COLO668 (cell line): ENCODE measurements around the gene HECW1.
"Not testable (repeated sequence)": the region's sequence is repeated elsewhere in the genome, so short reads cannot be mapped to it uniquely, and the experiment has no call there.

Experiments
- DNase-seq: peaks from one replicate; lab custom pipeline; 2025; ENCODE audit not compliant: unreplicated experiment; lab: John Stamatoyannopoulos, UW

Gene HECW1

DNA sequence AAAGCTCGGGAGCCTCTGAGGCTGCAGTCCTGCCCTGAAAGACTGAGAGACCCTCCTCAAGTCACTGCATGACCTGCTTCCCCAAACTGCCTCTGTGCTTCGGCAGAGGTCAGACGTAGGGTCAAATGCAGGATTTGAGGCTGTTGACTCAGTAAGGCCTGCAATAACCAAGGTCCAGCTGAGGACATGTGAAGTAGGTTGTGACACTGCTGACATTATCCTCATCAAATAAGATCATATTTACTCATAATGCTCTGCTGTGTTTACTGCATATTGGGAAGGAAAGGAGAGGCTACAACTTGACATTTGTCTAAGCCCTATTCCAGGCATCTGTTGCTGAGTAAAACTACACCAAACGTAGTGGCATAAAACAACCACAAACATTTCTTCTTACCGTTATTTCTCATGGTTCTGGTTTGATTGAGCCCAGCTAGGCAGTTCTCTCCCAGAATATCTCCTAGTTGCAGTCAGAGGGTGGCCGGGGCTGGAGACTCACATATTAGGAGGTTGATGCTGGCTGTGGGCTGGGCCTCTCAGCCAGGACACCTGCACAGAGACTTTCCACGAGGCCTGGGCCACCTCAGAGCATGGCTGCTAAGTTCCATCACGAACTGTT is 348.4 kb downstream of the HECW1 start:
- DNase-seq = no peak

DNA sequence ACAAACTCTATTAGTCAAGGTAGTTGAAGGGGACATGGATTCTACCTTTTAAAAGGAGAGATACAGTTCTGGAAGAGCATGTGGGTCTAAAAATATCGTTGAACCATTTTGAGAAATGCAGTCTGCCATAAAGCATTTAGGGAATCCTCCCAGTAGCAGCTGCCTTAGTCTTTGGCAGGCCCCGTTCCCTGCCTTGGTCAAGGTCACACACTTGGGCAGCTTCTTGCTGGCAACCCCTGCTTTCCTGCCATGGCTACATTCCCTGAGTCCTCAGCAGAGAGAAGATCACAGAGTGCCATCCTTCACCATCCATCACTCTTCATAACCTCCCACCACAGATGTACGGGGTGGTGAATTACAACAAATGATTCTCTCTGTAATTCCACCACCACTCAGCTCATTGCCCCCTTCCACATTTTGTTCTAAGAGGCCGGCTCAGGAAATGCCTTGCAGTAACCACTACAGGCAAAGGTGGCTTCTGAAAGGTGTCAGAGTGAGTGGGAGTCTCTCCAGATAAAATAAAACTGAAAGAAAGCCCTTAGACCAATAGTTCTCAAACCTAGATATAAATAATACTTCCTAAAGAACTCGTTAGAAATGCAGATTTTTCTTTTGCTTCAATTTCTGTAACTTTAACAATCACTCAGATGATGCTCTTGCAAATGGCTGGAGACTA is 349.0 kb downstream of the HECW1 start:
- DNase-seq = no peak

DNA sequence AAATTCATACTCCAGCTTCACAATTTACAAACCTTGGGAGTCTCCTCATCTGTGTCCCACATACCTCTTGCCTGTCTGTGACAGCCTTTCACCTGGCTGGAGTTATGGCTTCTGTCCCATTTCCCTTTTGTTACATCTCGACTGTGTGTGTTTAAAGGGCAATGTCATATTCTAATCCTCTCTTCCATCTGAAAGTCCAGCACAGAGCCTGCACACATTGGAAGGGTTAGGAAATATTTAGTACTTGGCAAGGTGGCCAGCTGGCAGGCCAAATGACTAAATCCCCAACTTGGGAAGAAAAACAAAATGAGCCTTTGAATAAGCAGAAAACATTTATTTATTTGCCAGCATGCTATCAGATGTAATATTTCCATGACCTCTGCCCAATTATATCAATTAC is 350.4 kb downstream of the HECW1 start:
- no peak for DNase-seq

DNA sequence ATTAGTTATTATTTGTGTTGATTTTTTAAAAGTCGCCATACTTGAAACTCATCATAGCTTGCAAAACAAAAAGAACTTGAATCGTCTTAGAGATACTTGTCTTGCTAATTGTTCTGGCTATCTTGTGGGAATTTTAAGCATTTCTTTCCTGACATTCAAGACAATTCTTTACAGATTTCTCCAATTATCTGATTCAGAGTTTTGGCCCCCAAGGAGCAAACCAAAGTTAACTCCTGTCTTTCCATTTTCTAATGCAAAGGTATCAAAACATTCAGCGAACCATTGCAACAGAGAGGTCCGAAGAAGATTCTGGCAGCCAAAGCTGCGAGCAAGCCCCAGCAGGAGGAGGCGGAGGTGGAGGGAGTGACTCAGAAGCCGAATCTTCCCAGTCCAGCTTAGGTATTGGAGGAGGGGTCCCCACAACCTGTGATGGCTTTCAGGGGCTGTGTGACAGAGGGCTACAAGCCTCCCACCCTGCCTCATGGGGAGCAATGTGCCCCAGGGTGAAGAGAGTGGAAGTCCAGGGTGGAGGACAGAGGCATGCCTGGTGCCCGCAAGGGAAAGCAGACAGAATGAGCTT is 351.0 kb downstream of the HECW1 start:
- DNase-seq = no peak

DNA sequence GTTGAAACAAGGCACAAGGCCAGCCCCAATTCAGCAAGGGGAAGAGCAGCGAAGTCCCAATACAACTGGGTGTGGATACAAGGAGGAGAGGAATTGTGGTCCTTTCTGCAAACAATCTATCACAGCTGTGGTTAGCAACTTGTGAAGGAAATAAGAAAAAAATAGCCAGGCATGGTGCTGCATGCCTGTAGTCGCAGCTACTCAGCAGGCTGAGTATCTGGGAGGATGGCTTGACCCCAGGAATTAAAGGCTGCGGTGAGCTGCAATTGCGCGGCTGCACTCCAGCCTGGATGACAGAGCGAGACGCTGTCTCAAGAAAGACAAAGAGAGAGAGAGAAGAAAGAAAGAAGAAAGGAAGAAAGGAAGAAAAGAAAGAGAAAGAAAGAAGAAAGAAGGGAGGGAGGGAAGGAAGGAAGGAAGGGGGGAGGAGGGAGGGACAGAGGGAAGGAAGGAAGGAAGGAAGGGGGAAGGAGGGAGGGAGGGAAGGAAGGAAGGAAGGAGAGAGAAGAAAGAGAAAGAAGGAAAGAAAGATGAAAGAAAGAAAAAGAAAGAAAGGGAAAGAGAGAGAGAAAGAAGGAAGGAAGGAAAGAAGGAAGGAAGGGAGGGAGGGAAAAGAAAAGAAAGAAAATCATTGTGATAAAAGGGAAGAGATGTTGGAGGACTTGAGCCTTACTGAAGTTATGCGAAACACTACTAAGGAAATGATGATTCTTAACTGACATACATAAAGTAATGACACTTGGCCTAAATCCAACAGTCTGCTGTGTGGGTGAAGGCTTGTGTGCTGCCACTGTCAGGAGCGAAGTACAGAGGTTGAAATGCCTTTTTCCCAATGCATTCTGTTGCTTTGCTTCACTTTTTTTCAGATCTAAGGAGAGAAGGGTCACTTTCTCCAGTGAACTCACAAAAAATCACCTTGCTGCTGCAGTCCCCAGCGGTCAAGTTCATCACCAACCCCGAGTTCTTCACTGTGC is 353.4 kb downstream of the HECW1 start:
- no peak for DNase-seq

DNA sequence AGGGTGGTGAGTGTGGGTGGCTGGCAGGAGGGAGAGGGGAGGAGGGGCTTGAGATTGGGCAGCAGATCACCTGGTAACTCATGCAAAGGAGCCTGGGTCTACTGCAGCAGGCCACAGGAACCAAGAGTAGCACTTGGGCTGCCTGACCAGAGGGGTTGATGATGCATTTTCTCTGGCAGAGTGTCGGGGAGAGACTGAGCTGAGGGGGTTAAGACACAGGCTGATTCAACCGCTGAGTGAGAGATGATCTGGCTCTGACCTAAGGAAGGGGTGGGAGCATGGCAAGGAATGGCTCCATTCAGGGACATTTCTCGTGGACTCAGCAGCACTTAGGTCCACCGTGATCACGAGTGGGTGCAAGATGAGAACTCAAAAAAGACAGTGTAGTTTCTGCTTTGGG is 355.0 kb downstream of the HECW1 start:
- no peak for DNase-seq

DNA sequence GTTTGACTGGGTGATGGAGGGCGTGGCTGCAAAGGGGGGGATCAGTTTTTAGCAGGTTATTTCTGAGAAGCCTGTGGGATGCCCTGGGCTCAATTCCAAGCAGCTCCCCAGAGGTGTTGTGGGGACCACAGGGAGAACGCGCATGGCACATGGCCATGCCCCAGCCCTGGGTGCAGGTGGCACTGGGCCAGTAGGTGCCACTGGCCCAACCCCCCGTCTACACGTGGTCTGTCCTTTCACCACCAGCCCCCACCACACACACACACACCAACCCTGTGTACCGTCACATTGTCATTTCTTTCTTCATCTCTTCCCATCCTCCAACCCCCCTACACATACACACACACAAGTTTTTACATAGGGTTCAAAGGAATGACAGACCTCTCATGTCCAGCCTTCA is 355.4 kb downstream of the HECW1 start:
- DNase-seq = no peak

DNA sequence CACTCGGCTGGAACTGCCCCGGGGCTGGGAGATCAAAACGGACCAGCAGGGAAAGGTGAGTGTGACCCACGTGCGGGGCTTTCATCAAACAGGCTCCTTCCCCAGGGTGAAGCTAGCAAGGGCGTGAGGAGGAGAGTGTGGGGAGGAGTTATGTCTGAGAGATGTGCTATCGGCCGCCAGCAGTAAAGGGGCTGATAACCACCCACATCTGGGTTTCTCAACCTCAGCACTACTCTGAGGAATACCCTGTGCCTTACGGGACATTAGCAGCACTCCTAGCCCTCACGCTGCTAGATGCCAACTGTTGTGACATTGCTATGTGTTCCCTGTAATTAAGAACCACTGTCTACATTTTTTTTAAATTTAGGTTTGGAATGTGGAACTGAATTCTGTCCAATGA is 356.6 kb downstream of the HECW1 start:
- DNase-seq = no peak

DNA sequence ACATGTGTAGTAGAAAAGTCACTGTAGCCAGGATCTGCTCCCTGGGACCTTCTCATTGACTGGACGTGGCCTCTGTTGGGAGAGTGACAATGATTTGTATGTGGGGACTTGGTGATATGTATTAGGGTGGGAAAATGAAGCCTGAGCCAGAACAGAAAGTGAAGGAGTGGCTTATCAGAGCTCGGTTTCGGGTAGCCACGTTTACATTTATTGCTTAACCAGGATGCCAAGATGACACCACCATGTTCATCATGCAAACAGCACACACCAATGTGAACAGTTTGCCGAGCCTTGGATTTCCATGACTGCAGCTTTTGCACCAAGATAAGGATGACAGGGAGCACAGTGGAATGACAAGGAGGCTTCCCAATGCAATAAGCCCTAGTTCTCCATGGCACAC is 357.7 kb downstream of the HECW1 start:
- no peak for DNase-seq

DNA sequence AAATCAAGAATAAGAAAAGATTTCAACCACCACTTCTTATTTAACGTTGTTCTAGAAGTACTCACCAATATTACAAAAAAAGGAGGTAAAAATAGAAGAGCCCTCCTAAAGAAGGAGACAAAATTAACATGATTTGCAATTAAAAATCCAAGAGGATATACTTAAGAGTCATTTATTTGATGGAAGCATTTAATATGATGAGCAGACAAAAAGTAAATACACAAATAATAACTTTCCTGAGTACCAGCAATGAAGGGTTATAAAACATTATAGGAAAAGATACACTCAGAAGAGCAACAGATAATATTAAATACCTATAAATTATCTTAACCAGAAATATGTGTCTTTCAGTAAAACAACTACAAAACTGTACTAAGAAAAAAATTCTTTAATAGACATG is 363.5 kb downstream of the HECW1 start:
- DNase-seq = no peak

DNA sequence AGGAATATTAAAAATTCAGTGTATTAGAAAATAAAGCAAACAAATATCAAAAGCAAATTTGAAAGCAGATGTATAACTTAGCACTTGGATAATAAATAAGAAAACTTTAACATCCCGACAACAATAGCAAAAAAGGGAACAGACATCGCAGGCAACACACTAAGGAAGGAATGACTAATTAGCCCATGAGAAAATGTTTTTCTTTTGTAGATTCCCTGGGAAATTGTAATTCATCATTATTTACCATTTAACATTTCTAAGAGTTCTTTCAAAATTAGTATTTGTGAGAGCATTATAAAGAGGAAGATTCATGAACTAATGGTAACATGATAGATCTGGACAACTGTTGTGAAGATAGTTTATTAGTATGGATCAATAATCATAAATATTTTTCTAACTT is 364.4 kb downstream of the HECW1 start:
- DNase-seq = no peak

DNA sequence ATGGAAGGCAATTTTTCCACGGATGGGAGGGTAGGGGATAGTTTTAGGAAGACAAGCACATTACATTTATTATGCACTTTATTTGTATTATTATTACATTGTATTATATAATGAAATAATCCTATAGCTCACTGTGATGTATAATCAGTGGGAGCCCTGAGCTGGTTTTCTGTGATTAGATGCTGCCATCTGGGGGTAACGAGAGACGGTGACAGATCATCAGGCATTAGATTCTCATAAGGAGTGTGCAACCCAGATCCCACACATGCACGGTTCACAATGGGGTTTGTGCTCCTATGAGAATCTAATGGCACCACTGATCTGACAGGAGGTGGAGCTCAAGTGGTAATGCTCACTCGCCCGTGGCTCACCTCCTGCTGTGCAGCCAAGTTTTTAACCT is 366.6 kb downstream of the HECW1 start:
- DNase-seq = no peak

DNA sequence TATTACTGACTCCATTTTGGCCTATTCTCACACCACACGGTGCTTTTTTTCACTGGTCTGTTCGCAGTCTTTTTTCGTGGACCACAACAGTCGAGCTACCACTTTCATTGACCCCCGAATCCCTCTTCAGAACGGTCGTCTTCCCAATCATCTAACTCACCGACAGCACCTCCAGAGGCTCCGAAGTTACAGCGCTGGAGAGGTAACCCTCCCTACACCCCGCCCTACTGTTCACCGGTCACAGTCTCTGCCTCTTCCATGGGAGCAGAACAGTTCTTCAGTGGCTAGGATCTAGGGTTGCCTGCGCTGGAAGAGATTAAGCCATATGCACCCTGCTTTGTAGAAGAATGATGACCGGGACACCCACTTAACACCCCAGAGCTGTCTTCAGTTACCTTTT is 367.1 kb downstream of the HECW1 start:
- DNase-seq = no peak

DNA sequence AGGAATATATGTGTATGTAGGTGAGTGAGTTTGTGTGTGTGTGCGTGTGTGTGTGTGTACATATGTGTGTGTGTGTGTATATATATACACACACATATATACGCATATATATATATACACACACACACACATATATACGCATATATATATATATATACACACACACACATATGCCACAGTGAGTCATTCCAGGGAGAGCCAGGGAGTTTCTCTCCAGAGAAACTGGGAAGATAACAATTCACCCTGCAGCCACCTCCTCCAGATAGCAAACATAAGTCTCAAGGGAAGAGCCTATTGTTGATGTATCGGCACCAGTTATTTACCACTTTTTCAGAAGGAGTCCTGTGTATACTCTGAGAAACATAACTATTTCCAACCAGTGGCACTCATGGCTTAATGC is 368.1 kb downstream of the HECW1 start:
- DNase-seq = no peak

DNA sequence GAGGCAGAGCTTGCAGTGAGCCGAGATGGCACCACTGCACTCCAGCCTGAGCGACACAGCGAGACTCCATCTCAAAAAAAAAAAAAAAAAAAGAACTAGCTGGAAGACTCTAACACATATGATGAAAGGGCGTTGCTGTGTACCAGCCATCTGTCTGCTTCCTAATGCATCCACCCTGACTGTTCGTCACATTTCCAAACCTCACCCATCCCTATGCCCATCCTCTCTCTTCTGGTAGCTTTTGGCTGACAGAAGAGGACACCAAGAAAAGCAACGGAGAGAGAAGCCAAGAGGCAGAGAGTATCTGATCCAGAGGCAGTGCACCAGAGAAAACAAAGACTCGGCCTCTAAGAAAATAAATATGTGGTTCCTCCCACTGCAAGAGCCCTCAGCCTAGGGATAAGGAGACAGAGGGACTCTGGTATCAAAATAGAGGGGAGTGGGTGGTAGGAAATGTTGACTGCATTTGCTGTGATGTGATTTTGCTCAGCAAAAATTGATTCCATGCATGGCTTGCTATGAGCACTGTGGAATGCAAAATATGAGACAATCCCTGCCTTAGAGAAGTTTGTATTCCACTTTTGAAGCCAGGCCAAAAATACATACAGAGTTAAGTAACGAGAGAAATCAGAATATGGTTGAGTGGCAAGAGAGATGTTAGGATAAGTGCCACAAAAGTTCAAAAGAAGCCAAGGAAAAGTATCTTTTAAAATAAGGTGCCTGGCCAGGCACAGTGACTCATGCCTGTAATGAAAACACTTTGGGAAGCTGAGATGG is 369.6 kb downstream of the HECW1 start:
- no peak for DNase-seq

DNA sequence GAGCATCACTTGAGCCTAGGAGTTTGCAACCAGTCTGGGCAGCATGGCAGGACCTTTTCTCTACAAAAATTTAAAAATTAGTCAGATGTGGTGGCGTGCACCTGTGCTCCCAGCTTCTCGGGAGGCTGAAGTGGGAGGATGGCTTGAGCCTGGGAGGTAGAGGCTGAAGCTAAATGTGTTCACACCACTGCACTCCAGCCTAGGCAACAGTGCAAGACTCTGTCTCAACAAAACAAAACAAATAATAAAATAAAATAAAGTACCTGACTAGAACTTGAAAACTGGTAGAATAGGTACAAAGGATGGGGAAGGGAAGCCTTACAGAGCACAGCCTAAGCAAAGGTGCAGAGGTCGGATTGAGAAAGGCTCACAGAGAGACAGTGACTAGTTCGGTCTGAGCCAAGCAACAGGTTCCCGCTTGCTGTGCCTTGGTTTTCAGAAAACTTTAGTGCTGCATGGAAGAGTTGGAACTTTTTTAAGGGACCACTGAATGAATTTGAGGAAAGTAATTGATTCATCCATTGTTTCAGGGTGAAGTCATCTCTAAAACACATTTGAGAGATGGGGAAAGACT is 370.3 kb downstream of the HECW1 start:
- DNase-seq = no peak

DNA sequence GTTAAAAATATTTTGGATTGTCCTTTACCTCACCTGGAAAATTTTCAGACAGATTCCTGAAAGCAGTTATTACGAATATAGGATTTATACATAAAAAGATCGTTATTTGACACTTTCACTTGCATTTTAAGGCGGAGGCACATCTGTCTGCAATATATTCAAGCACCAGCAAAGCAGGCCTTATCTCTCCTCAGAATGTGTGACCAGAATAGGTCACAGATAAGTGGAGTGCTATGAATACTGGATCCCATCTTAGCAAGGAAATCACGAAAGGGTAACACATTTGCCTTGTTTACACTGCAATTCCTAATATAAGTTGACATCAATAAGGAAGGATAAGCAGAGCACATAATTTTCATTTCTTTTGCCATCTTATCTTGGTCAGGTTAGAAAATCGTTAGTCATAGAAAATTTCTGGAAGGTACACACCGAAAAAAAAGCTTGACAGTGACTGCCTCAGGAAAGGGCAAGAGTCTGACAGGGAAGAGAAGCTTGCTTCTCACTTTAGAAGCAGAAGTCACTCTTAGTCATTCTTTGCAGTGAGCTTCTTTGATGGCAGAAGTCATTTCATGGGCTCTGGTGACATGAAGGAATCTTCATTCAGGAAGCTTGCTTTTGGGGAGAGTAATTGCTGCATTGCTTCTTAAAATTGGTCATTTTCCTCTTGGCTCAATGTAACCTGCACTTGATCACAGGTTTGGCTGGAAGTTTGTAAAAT is 372.4 kb downstream of the HECW1 start:
- DNase-seq = no peak

DNA sequence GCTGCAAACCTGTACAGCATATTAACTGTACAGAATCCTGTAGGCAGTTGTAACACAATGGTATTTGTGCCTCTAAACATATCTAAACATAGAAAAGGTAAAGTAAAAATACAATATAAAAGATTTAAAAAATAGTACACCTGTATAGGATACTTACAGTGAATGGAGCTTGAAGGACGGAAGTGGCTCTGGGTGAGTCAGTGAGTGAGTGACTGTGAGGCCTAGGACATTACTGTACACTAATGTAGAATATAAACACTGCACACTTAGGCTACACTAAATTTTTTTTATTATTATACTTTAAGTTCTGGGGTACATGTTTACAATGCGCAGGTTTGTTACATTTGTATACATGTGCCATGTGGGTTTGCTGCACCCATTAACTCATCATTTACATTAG is 373.1 kb downstream of the HECW1 start:
- DNase-seq = no peak

DNA sequence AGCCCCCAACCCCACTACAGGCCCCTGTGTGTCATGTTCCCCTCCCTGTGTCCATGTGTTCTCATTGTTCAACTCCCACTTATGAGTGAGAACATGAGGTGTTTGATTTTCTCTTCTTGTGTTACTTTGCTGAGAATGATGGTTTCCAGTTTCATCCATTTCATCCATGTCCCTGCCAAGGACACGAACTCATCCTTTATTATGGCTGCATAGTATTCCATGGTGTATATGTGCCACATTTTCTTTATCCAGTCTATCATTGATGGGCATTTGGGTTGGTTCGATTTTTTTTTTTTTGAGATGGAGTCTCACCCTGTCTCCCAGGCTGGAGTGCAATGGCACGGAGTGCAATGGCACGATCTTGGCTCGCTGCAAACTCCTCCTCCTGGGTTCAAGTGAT is 373.6 kb downstream of the HECW1 start:
- DNase-seq = not testable (repeated sequence)

DNA sequence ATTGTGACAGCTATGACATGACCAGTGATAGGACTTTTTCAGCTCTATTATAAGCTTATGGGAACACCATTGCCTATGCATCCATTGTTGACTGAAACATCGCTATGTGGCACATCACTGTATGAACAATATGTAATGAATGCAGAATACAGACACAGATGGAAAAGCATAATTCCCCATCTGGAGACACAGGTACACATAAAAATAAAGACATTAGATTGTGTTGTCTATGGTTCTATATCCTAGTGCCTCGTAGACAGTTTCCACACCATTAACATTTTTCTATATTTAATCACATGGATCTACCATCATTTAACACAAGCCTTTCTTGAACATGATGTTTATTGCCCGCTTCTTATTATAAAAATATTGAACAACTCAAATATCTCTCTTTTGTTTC is 374.2 kb downstream of the HECW1 start:
- no peak for DNase-seq
